Neuronal stem cell (in vitro differentiated cells): ENCODE results near the gene NFKB2.
A peak's percentile ranks its signal among the peaks of the same experiment; 100 is the strongest.

Source experiments
- DNase-seq: peaks from one replicate; pipeline ENCODE4 v3.0.0-alpha.2; 2013; ENCODE audit warnings: low spot score
- H2AFZ ChIP-seq: one replicate; pipeline ENCODE4 v1.6.1; 2013; ENCODE audit warnings: mild to moderate bottlenecking, low read length, inconsistent platforms
- H2AK5ac ChIP-seq: 2 replicates; pipeline ENCODE4 v1.6.1; 2013; ENCODE audit warnings: low read depth, mild to moderate bottlenecking, inconsistent platforms, low read length, moderate library complexity, mixed read lengths
- H2BK120ac ChIP-seq: 2 replicates; pipeline ENCODE4 v1.6.1; 2013; ENCODE audit warnings: low read depth, mild to moderate bottlenecking, inconsistent platforms, low read length, moderate library complexity, mixed read lengths
- H2BK12ac ChIP-seq: one replicate; pipeline ENCODE4 v1.6.1; 2013; ENCODE audit warnings: low read length, inconsistent platforms
- H2BK15ac ChIP-seq: 2 replicates; pipeline ENCODE4 v1.6.1; 2013; ENCODE audit warnings: mild to moderate bottlenecking, low read length, inconsistent platforms, mixed read lengths
- H2BK5ac ChIP-seq: one replicate; pipeline ENCODE4 v1.6.1; 2013; ENCODE audit warnings: inconsistent platforms, mild to moderate bottlenecking, low read length, moderate library complexity
- H3K14ac ChIP-seq: one replicate; pipeline ENCODE4 v1.6.1; 2013; ENCODE audit warnings: low read length, inconsistent platforms
- H3K18ac ChIP-seq: 2 replicates; pipeline ENCODE4 v1.6.1; 2013; ENCODE audit warnings: low read length, inconsistent platforms
- H3K23ac ChIP-seq: 2 replicates; pipeline ENCODE4 v1.6.1; 2013; ENCODE audit warnings: low read depth, mild to moderate bottlenecking, mixed read lengths, low read length, inconsistent platforms; ENCODE audit not compliant: poor library complexity
- H3K27ac ChIP-seq: replicated peaks from 3 replicates; pipeline ENCODE4 v1.5.1; 2013; ENCODE audit warnings: low read length, inconsistent platforms
- H3K27me3 ChIP-seq, 3 experiments: 2 replicates each; pipeline ENCODE4 v1.6.1; 2013; ENCODE audit warnings: low read length in 3 of 3, mild to moderate bottlenecking in 2 of 3, inconsistent platforms in 1 of 3, low read depth in 1 of 3, mixed read lengths in 1 of 3, moderate library complexity in 1 of 3; ENCODE audit not compliant: control insufficient read depth in 3 of 3, insufficient read depth in 3 of 3
- H3K36me3 ChIP-seq, 2 donors: replicated peaks in 1 of 2; 2 replicates each; pipeline ENCODE4 v1.6.1; 2013; ENCODE audit warnings: low read length in 2 of 2; ENCODE audit not compliant: control insufficient read depth in 2 of 2, insufficient read depth in 2 of 2
- H3K4ac ChIP-seq: 2 replicates; pipeline ENCODE4 v1.6.1; 2013; ENCODE audit warnings: inconsistent platforms, mild to moderate bottlenecking, low read length, moderate library complexity
- H3K4me1 ChIP-seq, 2 donors: 1 replicate in 1 of 2; 2 replicates in 1 of 2; pipeline ENCODE4 v1.6.1; 2013; ENCODE audit warnings: low read length in 2 of 2, low read depth in 1 of 2; ENCODE audit not compliant: control insufficient read depth in 2 of 2, insufficient read depth in 1 of 2
- H3K4me2 ChIP-seq: one replicate; pipeline ENCODE4 v1.6.1; 2013; ENCODE audit warnings: mild to moderate bottlenecking, low read length, inconsistent platforms; ENCODE audit not compliant: insufficient read depth, poor library complexity, severe bottlenecking
- H3K4me3 ChIP-seq, 2 donors: 2 replicates each; pipeline ENCODE4 v1.5.1; 2013; ENCODE audit warnings: low read length in 2 of 2, mild to moderate bottlenecking in 2 of 2, inconsistent platforms in 1 of 2, moderate library complexity in 1 of 2
- H3K79me1 ChIP-seq: one replicate; pipeline ENCODE4 v1.6.1; 2013; ENCODE audit warnings: low read depth, mild to moderate bottlenecking, inconsistent platforms, low read length, moderate library complexity
- H3K9ac ChIP-seq: one replicate; pipeline ENCODE4 v1.6.1; 2013; ENCODE audit warnings: mild to moderate bottlenecking, low read depth, low read length, inconsistent platforms; ENCODE audit not compliant: poor library complexity
- H3K9me3 ChIP-seq, 2 donors: replicated peaks in 1 of 2; 2 replicates each; pipeline versions ENCODE3 to v1.6.1; 2013; ENCODE audit warnings: low read length in 2 of 2, mild to moderate bottlenecking in 2 of 2, inconsistent platforms in 1 of 2, low read depth in 1 of 2, mixed read lengths in 1 of 2, moderate library complexity in 1 of 2; ENCODE audit not compliant: control insufficient read depth in 2 of 2, insufficient read depth in 1 of 2
- H4K8ac ChIP-seq: one replicate; pipeline ENCODE4 v1.6.1; 2013; ENCODE audit warnings: low read depth, mild to moderate bottlenecking, inconsistent platforms, low read length, moderate library complexity
- H4K91ac ChIP-seq: one replicate; pipeline ENCODE4 v1.6.1; 2013; ENCODE audit warnings: low read length, low read depth, mild to moderate bottlenecking, inconsistent platforms; ENCODE audit not compliant: poor library complexity
- WGBS, 2 donors: extraction: QIAGEN DNeasy Blood & Tissue Kit; methylation state at CpG; one replicate each; pipeline ENCODE4 v1.1.7; 2013; ENCODE audit warnings: missing lambda C conversion rate in 2 of 2, mixed read lengths in 1 of 2; ENCODE audit not compliant: insufficient read length in 2 of 2, insufficient replicate concordance in 1 of 2; ENCODE audit errors: extremely low coverage in 2 of 2; 5-methylcytosine and 5-hydroxymethylcytosine counted together

Gene NFKB2

DNA sequence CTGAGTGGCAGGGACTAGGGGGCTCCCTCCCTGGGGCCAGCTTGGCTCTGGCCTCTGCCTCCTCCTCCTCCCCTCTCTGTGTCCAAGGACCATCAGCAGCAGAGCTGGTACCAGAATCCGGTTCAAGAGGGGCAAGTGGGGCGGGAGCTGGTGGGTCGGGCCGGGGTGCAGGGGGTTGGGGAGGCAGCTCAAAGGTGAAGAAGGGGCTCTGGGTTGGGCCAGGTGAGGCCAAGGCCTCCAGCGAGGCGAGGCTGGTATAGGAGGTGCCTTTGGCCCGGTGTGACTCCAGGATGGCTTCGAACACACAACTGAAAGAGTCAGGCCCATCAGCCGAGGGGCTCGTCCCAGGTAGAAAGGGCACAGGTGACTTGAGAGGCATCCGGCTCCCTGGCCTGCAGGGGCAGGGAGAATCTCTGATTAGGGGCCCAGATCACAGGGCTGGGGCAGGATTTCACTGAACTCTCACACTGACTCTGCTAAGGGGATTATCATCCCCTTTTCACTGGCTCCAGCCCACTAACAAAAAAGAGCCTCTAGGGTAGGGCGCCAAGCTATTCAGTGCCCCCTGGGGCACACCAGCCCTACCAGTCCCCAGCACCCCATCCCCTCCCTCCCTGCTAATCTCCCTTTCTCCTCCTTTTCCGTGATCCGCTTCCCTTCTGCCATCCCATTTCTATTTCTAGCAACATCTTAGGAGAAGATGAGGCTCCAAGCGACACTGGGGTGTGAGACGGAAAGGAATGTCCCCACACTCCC lies 18.5 kb downstream of the NFKB2 start:
- peaks cover 0 to 4% of the 10 kb centered on the region in 2 donors for H3K9me3 ChIP-seq
- no peak for DNase-seq
- H3K18ac ChIP-seq = peak overlapping the region; percentile 36
- no CpG with 5 or more reads among the region's 16 CpGs for WGBS, 2 donors
- H3K9ac ChIP-seq = no peak overlapping the region
- no peak overlapping the region for H3K4ac ChIP-seq
- H2BK12ac ChIP-seq = peak overlapping the region; percentile 100
- no peak overlapping the region for H3K4me2 ChIP-seq
- H4K91ac ChIP-seq = no peak overlapping the region
- no peak overlapping the region for H3K14ac ChIP-seq
- H3K4me3 ChIP-seq = no peak overlapping the region
- no peak overlapping the region for H2BK120ac ChIP-seq
- H3K36me3 ChIP-seq = peaks cover 0 to 17% of the 10 kb centered on the region in 2 donors
- no peak overlapping the region for H2BK15ac ChIP-seq
- H3K27ac ChIP-seq = peak overlapping the region; percentile 50
- H3K23ac ChIP-seq = no peak overlapping the region
- H4K8ac ChIP-seq = no peak overlapping the region
- H3K79me1 ChIP-seq = no peaks in the 10 kb centered on the region
- H3K27me3 ChIP-seq = peaks cover 0 to 28% (median 11%) of the 10 kb centered on the region in 3 experiments
- no peak overlapping the region for H2AK5ac ChIP-seq
- H2BK5ac ChIP-seq = peak overlapping the region; percentile 19
- no peak overlapping the region for H2AFZ ChIP-seq
- H3K4me1 ChIP-seq = peaks cover 49 to 69% of the 10 kb centered on the region in 2 donors

DNA sequence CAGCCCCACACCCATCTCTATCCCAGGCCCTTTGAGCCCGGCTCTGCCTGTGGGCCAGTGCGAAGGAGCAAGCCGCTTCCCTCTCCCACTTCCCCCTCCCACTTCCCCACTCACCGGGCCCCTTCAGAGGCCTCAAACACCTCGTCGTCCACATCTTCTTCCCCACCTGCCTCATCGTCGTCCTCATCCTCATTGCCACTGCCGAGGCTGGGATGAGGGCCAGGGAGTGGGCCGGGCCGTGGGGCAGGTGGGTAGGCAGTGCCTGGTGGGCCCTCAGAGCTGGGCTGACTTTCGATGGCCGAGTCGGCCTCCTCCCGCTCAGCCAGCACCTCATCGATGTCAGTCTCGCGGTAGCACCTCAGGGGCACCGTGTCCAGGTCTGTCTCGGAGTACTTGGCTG lies 19.2 kb downstream of the NFKB2 start:
- Histone ChIP-seq H2BK120ac (no peak overlapping the region), H3K79me1 (no peaks in the 10 kb centered on the region), H2BK12ac (peak overlapping the region; percentile 100), H3K27ac (no peak overlapping the region), H3K9ac (peak overlapping the region; percentile 24), H3K9me3 (peaks cover 0 to 4% of the 10 kb centered on the region in 2 donors), H3K14ac (peak overlapping the region; percentile 8), H3K4me3 (no peak overlapping the region), H3K18ac (peak overlapping the region; percentile 77), H2AFZ (no peak overlapping the region), H3K4me1 (peaks cover 47 to 64% of the 10 kb centered on the region in 2 donors), H3K27me3 (peaks cover 0 to 22% (median 6%) of the 10 kb centered on the region in 3 experiments), H2AK5ac (peak overlapping the region; percentile 82), H3K4me2 (no peak overlapping the region), H3K23ac (peak overlapping the region; percentile 77), H3K36me3 (peaks cover 0 to 17% of the 10 kb centered on the region in 2 donors), H3K4ac (peak overlapping the region; percentile 72), H2BK15ac (peak overlapping the region; percentile 81), H2BK5ac (peak overlapping the region; percentile 19), H4K91ac (no peak overlapping the region), H4K8ac (no peak overlapping the region)
- no peak for DNase-seq
- no CpG with 5 or more reads among the region's 20 CpGs for WGBS, 2 donors

DNA sequence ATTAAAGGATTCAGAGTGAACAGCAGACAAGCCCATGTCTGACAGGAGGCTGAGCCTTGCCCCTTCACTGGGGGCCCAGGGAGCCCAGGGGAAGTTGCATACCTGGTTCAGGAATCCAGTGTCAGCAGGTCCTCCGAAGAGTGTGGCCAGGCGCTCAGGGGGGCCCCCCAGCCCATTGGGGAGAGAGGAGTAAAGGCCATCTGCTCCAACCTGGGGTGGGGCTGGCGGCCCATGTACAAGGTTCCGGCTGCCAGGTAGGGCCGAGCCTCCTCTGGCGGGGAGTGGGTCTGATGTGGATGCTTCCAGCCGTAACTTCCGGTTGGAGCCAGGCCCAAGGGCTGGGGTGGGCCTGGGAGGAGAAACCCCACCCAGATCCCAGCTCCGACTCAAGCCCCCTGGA lies 20.8 kb downstream of the NFKB2 start:
- H3K4ac ChIP-seq = no peak overlapping the region
- peaks cover 38 to 49% of the 10 kb centered on the region in 2 donors for H3K4me1 ChIP-seq
- DNase-seq = no peak
- no peak overlapping the region for H3K4me2 ChIP-seq
- peaks cover 0 to 15% of the 10 kb centered on the region in 2 donors for H3K36me3 ChIP-seq
- no peak overlapping the region for H3K23ac ChIP-seq
- peaks cover 0 to 7% (median 0%) of the 10 kb centered on the region in 3 experiments for H3K27me3 ChIP-seq
- no peak overlapping the region for H4K91ac ChIP-seq
- no CpG with 5 or more reads among the region's 9 CpGs for WGBS, 2 donors
- no peak overlapping the region for H2AK5ac ChIP-seq
- no peak overlapping the region for H4K8ac ChIP-seq
- H2AFZ ChIP-seq = no peak overlapping the region
- peaks cover 0 to 2% of the 10 kb centered on the region in 2 donors for H3K9me3 ChIP-seq
- H3K27ac ChIP-seq = no peak overlapping the region
- no peak overlapping the region for H2BK120ac ChIP-seq
- no peak overlapping the region for H3K18ac ChIP-seq
- no peak overlapping the region for H2BK5ac ChIP-seq
- no peak overlapping the region for H3K9ac ChIP-seq
- no peak overlapping the region for H3K14ac ChIP-seq
- no peaks in the 10 kb centered on the region for H3K79me1 ChIP-seq
- no peak overlapping the region for H3K4me3 ChIP-seq
- no peak overlapping the region for H2BK12ac ChIP-seq
- H2BK15ac ChIP-seq = peak overlapping the region; percentile 3

DNA sequence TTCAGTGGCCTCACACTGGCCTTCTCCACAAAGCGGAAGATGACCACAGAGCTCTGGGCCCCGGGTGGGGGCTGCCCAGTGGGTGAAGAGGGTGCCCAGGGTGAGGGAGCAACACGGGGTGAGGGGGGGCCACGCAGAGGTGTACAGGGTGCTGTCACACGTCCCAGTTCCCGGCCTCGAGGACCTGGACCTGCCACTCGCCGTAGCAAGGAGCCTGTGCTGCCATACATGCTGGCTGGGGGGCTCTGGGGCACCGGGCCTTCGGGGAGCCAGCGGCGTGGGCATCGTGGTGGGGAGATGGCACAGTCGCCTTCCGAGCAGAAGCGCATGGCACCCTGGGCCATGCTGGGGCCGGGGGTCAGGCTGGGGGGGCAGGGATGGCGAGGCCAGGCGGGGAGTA lies 21.2 kb downstream of the NFKB2 start:
- no peak for DNase-seq
- Histone ChIP-seq H3K27me3 (peaks cover 0 to 7% (median 0%) of the 10 kb centered on the region in 3 experiments), H3K4me1 (peaks cover 38 to 48% of the 10 kb centered on the region in 2 donors), H3K4me3 (no peak overlapping the region), H3K9ac (no peak overlapping the region), H3K18ac (no peak overlapping the region), H2AFZ (no peak overlapping the region), H3K23ac (no peak overlapping the region), H2BK120ac (no peak overlapping the region), H4K91ac (no peak overlapping the region), H3K14ac (no peak overlapping the region), H3K4me2 (no peak overlapping the region), H2AK5ac (no peak overlapping the region), H3K4ac (no peak overlapping the region), H2BK5ac (no peak overlapping the region), H3K27ac (no peak overlapping the region), H2BK15ac (peak overlapping the region; percentile 3), H3K79me1 (no peaks in the 10 kb centered on the region), H4K8ac (no peak overlapping the region), H3K9me3 (no peaks in the 10 kb centered on the region), H2BK12ac (no peak overlapping the region), H3K36me3 (peaks cover 0 to 11% of the 10 kb centered on the region in 2 donors)
- no CpG with 5 or more reads among the region's 20 CpGs for WGBS, 2 donors
